A549 treated with CpdA at 1 μM for 4 hours (cell line): ENCODE measurements around the gene EPHA1. TPM values are rescaled to one million over a fixed set of nuclear protein-coding genes. Genes with fewer than 3 reads are reported as not detected.

ENCODE experiments used
- total RNA-seq: library from RNA; stranded (reverse); fragments of 200-300 nt; extraction: Qiagen RNA extraction; gene quantifications from 5 replicates; pipeline ENCODE4 v1.2.3, GENCODE V29; 2022; ENCODE audit warnings: low read depth

EPHA1 gene
- not detected in 5 replicates for total RNA-seq

GRCh38 chr7:143408686-143409561 is at the start of gene EPHA1:
TSS of gene EPHA1 (minus strand) at chr7:143408856. CDS start at chr7:143408805, 51 bp downstream.

GRCh38 chr7:143443153-143443552 is 34.5 kb upstream of the EPHA1 start, which contains the start of gene TAS2R60:
TSS of gene TAS2R60 (plus strand) at chr7:143443453. CDS start at chr7:143443453, 0 bp downstream.

GRCh38 chr7:143380646-143381426 is 27.8 kb downstream of the EPHA1 start, which contains the start of gene ZYX:
TSS of gene ZYX (plus strand) at chr7:143381345. CDS start at chr7:143381572, 227 bp downstream.

GRCh38 chr7:143362131-143363015 is 46.3 kb downstream of the EPHA1 start, which contains the start of gene FAM131B:
TSS of gene FAM131B (minus strand) at chr7:143362713. CDS start at chr7:143362603, 110 bp downstream.

Other genes with a start within 250 kb of the EPHA1 start
- gene TAS2R39, start 225.4 kb downstream of the EPHA1 start, total RNA-seq = not detected in 5 replicates
- gene TAS2R40, start 186.8 kb downstream of the EPHA1 start, total RNA-seq = not detected in 5 replicates
- 107 to 120 TPM (median 118 TPM) in 5 replicates for gene GSTK1, start 145.4 kb downstream of the EPHA1 start, total RNA-seq
- gene TMEM139, start 123.9 kb downstream of the EPHA1 start, total RNA-seq = 0.48 to 1.1 TPM (median 1.0 TPM) in 5 replicates
- 17.8 to 27.9 TPM (median 21.0 TPM) in 5 replicates for gene CASP2, start 120.5 kb downstream of the EPHA1 start, total RNA-seq
- gene CLCN1, start 92.7 kb downstream of the EPHA1 start, total RNA-seq = 0.05 TPM in 1 of 5 replicates, not detected in the others
- gene FAM131B, start 46.1 kb downstream of the EPHA1 start, total RNA-seq = 0.48 to 0.73 TPM (median 0.54 TPM) in 5 replicates
- 152 to 207 TPM (median 183 TPM) in 5 replicates for gene ZYX, start 27.5 kb downstream of the EPHA1 start, total RNA-seq
- not detected in 5 replicates for gene TAS2R60, start 34.6 kb upstream of the EPHA1 start, total RNA-seq
- not detected in 5 replicates for gene TAS2R41, start 69.0 kb upstream of the EPHA1 start, total RNA-seq
- not detected in 5 replicates for gene CTAGE15, start 162.9 kb upstream of the EPHA1 start, total RNA-seq
- 0.16 to 0.36 TPM (median 0.24 TPM) in 5 replicates for gene TCAF2, start 212.1 kb upstream of the EPHA1 start, total RNA-seq